Activated CD8-positive, alpha-beta memory T cell treated with anti-CD3 and anti-CD28 coated beads for 24 hours (primary cell): Measurements from ENCODE around the gene PPFIBP1.
A peak's percentile ranks its signal among the peaks of the same experiment; 100 is the strongest.

Experiments
- DNase-seq: peaks from one replicate; pipeline ENCODE4 v3.0.0-alpha.2; 2020

Gene PPFIBP1

DNA sequence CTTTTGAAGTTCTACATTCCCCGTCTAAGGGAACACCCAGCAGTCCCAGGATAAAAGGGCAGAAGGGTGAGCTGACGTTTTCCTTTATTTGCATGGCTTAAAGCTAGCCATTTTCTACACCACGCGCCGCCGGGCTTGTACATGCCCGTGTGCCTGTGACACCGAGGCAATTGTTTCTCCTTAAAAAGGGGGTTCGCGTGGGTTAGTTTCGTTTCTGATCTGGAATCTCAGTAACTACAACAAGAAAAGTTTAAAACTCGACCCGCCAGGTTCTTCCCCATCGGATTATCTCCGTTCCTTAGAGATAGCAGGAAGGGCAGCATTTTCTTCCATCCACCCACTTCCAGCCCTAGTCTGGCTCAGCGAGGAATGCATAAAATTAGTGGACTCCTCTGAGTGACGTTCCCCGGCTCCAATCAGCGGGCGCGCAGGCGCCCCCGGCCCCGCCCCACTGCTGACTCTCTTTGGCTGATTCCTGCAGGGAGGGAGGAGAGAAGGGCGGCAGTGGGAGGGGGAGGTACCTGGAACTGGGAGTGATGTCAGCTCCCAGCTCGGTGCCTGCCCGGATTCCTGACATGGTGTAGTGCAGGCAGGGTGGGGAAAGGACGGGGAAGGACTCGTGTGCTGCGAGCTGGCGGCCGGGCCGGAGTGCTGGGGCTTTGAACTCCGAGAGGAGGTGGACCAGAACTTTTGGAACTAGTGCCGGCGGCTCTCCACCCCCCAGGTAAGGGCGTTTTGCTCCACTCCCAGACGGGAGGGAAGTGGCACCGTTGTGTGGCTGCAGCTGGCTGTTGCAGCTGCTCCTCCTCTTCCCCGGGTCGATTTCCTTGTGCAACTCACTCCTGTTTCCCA, at the start of gene PPFIBP1:
PPFIBP1 (plus strand) TSS at position 565 of the 852 bp plus-strand sequence. CDS start 109,191 bp downstream, outside the sequence.
- peak; percentile 100 for DNase-seq

DNA sequence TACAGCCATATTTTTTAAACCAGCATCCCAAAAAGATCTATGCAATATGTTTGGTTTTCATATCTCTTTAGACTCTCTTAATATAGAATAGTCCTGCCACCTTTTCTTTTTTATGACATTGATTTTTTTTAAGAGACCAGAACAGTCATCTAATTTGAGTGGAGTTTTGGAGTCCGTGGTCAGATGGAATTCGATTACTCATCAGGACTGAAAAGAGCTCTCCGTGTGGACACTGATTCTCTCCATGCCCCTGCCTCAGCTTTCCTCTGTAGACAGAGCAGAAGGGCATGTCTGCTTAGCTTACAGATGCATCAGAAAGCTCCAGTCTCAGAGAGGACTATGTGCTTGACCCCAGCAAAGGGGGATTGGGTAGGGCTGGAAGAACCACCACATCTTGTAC, 49.7 kb upstream of the PPFIBP1 start:
- no peak for DNase-seq

DNA sequence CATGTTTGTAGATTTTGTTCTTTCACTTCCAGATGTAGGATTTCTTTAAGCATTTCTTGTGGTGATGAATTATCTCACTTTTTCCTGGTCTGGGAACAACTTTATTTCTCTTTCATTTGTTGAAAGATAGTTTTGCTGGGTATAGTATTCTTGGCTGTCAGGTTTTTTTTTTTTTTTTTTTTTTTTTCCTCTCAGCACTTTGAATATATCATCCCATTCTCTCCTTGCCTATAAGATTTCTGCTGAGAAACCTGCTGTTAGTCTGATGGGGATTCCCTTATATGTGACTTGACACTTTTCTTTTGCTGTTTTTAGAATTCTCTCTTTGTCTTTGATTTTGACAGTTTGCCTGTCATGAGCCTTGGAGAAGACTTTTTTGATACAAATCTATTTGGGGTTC, 47.0 kb upstream of the PPFIBP1 start:
- no peak for DNase-seq

DNA sequence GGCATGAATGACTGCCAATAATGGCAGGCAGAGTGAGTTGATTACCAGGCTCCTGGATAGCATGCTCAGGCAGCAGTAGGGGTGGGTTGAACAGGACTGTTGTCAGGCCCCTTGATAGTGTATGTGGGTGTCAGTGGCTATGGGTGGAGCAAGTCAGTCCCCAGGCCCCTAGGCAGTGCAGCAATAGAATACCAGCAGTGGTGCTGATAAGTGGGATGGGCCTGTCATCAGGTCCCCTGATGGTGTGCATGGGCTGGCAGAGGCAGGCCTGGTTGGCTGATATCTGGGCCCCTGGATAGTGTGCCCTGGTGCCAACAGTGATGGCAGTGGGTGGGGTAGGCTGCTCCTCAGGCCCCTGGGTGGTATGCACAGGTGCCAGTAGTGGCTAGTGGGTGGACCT, 45.1 kb upstream of the PPFIBP1 start:
- DNase-seq = no peak

DNA sequence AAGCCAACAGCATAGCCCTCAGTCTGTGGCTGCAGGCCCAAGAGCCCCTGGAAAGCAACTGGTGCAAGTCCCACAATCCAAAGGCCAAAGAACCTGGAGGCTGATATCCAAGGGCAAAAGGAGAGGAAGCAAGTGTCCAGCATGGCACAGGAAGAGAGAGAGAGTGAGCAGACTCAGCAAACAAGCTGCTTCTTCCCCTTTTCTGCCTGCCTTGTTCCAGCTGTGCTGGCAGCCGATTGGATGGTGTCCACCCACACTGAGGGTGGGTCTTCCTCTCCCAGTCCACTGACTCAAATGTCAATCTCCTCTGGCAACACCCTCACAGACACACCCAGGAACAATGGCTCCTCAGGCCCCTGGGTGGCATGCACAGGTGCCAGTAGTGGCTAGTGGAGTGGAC, 44.0 kb upstream of the PPFIBP1 start:
- no peak for DNase-seq

DNA sequence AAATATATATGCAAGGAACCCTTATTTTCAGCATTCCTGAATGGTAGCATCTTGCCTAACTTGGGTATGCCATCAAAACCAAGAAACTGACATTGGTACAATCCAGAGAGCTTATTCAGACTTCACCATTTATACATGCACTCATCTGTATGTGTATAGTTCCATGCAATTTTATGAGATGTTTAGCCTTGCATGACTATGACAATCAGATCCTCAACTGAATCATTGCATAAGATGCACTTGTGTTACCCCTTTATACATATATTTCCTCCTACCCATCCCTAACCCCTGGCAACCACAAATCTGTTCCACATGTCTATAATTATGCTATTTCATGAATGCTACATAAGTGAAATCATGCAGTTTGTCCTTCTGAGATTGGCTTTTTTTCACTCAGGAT, 37.0 kb upstream of the PPFIBP1 start:
- no peak for DNase-seq

- DNase-seq = no peak
These were observed 35.5 kb upstream of the PPFIBP1 start for GRCh38 chr12:27488479-27488878.

DNA sequence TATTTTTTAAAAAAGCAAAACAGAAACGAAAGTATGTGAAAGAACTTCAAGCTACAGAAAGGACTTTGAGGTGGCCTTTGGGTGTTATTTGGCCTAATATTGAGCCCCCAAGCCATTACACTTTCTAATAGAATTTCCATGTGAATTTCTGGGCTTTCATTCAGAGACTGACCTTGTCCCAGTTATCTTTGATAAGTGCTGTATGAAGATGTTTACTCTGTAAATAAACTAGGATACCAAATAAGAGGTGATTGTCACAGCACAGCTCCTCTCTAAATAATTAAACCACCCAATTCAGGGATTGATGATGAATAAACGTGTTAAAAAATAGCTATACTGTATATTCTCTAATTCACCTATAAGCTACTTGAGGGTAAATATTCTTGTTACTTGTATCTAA, 32.8 kb upstream of the PPFIBP1 start:
- DNase-seq = no peak

GRCh38 chr12:27493260-27493940, 30.6 kb upstream of the PPFIBP1 start:
- DNase-seq = no peak

DNA sequence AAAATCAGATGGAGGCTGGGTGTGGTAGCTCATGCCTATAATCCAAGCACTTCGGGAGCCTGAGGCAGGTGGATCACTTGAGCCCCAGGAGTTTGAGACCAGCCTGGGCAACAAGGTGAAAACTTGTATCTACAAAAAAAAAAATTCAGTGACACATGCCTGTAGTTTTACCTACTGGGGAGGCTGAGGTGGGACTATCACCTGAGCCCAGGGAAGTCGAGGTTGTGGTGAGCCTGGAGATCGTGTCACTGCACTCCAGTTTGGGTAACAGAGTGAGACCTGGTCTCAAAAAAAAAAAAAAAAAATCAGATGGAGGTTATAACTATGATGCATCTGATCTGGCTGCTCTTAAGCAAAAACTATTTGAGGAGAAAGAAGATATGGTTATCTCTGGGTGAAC, 26.6 kb upstream of the PPFIBP1 start:
- DNase-seq = no peak

DNA sequence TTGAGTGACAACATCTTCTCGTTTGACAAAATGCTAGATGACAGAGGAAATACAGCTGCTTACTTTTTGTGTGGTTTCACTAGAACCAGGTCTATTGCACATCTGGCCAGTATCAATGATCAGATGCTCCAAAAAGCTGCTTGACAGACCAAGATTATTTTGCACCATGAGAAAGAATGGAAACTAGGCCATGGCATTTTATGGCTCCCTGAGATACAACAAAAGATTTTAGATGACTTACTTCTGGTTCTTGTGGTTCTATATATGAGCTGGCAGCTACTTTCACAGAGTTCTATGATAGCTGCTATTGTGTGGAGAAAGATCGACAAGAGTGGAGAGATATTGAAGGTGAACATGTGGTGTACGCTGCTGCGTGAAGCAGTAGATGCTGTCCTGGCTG, 25.9 kb upstream of the PPFIBP1 start:
- no peak for DNase-seq

- DNase-seq = no peak
These were observed 25.2 kb upstream of the PPFIBP1 start for GRCh38 chr12:27498761-27499160.

DNA sequence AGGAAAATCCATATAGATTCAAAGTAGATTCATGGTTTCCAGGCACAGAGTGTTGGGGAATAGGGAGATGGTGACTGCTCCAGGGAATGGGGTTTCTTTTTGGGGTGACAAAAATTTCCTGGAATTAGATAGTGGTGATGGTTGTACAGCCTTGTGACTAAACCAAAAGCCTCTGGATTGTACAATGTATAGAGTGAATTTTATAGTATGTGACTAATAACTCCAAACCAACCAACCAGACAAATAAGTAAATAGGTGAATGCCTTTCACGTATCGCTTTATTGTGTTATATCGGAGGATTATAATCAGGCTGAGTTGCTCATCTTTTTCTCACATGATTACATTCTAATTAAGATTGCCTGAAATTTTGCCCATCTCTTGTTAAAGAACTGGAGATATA, 24.6 kb upstream of the PPFIBP1 start:
- DNase-seq = no peak

GRCh38 chr12:27500546-27500945, 23.5 kb upstream of the PPFIBP1 start:
- no peak for DNase-seq

DNA sequence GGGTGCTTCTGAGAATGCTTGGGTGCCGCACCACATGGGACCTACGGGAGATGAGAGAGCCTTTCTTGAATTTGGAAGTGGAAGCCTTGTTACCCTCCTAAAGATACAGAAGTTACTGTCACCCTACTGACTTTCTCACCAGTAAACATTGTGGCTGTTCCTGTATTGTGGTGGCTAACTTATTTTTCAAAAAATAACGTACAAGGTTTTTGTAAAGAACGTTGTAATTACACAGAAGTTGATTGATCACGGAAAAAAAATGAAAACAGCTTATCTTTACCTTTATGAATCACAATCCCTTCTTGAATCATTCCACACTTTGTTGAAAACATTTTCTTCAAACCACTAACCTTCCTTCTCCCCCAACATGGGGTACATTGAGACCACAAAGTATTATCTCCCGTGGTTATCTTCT, 22.0 kb upstream of the PPFIBP1 start:
- no peak for DNase-seq

DNA sequence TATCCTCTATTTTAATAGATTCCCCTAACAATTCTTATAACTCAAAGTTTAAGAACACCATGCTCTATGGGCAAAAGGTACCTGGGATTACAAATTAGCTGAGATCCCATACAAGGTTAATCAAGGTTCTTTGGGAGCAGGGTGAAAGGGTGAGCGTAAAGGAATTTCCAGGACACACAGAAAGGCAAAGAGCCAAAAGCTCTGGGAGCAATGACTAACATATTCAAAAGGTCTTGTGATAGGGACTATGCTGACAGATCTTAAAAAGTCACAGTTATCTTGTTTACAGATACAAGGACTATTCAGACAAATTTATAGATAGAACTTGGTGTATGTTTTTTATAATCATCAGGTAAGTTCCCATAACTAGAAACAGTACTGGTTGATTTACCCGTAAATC, 19.5 kb upstream of the PPFIBP1 start:
- no peak for DNase-seq

GRCh38 chr12:27505109-27505508, 18.9 kb upstream of the PPFIBP1 start:
- DNase-seq = no peak

- no peak for DNase-seq
These were observed 18.2 kb upstream of the PPFIBP1 start for GRCh38 chr12:27505761-27506160.

DNA sequence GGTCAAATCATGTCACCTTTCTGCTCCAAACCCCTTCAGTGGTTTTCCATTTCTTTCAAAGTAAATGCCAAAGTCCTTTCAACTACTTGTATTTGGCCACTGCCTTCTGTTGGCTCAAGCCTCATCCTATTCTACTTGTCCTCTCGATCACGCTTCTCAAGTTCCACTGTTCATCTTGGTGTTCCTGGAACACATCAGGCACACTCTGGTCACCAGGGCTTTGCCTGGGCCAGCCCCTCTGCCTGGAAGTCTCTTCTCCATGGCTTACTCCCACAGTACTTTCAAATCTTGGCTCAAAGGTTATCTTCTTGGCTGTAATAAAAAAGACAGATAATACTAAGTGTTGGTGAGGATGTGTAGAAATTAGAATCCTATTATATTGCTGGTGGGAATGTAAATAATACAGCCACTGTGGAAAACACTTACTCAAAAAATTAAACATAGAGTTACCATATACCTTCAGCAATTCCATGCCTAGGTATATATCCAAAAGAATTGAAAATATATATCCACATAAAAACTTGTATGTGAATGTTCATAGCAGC, 17.3 kb upstream of the PPFIBP1 start:
- DNase-seq = no peak

DNA sequence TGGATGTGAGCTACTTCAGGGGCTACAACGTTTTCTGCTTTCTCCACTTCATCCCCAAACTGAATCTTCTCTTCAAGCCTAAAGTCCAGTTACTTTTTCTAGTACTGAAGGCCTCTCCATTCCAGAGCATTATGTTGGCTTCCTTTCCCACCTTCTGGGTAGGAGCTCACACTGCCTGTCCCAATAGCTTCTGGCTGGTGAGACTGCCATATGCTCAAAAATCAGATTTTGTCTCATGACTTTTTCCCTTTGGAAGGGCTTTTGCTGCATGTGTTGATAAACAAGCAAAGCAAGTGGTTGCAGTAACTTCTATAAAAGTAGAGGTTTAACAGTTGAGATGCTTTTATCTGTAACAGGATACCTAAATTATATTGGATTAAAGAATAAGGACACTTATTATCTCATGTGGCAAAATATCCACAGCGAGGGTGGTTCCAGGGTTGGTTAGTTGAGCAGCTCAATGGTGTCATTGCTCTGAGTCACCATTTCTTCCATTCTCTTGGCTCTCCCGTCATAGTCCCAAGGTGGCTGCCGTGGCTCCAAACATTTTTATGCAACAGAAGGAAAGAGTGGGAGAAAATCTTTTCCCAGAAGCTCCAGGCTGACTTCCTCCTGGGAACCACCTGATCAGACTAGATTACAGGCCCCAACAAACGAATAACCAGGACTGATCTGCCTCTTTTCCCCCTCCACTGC, 15.1 kb upstream of the PPFIBP1 start:
- no peak for DNase-seq

DNA sequence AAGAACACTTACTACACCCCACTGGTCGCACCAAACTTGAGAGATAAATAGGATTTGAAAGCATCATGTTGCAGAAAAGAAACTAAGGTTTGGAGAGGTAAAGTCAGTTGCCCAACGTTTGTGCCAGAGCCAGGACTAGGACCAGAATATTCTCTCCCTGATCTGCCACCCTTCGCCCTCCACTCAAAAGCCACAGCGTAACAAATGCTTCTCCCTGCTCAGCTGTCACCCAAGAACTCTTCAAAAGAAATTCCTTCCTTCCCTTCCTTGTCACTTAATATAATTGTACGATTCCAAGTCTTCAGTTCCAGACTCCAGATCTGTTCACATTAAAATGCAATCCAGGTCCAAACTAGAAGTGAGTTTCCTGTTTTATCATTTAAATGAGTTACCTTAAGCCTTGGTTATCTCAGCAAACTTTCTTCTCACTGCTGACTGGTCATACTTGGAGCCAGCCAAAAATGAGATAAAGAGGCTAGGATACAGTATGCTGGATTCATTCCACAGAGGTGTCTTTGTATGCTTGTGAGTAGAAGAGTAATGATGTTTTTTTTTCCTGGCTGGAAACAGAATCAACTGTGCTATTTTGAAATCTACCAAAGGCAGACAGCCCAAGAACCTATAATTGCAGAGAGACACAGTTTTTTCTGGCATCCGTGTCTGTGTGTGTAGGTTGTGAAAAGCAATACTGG, 12.8 kb upstream of the PPFIBP1 start:
- no peak for DNase-seq

DNA sequence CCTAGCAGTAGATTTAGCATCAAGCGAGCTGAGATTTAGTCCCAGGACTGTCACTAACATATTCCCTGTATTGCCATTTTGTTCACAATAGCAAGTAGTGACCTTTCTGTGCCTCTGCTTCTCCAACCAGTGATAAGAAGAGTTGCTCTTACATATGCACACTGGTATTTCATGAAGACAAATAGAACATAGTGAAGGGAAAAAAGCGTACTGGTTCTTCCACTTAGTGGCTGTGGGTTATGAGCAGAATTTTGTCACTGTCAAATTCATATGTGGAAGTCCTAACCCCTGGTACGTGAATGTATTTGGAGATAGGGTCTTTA, 12.3 kb upstream of the PPFIBP1 start:
- no peak for DNase-seq
